ENCODE data around the gene IKZF4.
A peak's percentile ranks its signal among the peaks of the same experiment; 100 is the strongest.
"Not testable (repeated sequence)": the region's sequence is repeated elsewhere in the genome, so short reads cannot be mapped to it uniquely, and the experiment has no call there.

Gene IKZF4

DNA sequence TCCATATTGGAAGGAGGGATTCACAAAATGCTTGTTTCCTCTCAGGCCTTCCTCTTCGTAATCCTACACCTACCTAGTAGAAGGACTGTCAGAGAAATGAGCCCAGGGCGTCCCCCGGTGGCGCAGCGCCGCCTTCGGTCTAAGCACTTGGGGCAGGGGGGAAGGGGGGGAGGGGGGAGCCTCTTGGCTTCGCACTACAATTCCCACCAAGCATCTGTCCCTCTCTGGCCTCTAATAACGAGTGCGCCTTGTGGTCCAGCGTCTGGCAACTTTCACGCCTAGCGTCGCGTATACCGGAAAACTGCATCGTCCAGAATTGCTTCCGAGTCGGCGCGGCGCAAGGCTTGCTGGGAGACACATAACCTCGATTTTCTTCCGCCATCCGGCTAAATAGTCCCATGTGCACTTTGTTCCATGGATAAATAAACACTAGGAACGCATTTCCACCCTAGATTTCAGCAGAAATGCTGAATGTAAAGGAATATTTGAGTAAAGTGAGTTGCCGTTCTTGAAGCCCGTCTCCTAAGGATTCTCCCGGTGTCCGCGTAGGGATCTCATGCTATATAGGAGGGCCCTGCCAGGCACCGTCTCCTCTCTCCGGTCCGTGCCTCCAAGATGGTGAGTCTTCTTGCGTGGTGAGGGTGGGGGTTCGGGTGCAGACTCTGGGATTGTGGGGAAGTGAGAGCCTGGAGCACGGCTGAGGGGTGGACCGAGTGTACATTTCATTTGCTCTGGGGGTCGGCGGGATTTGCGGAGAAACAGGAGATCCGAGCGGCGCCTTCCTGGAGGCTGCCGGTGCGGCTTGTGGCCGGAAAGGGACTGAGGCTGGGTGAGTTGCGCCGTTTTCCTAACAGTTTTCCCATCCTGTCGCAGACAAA lies 20.9 kb downstream of the IKZF4 start, which contains the start of gene RPS26:
Gene RPS26, plus strand, starts transcription at position 367 of the 878 bp plus-strand sequence. Its CDS starts 249 bp downstream, at position 616.
- peak; percentile 99 for DNase-seq

DNA sequence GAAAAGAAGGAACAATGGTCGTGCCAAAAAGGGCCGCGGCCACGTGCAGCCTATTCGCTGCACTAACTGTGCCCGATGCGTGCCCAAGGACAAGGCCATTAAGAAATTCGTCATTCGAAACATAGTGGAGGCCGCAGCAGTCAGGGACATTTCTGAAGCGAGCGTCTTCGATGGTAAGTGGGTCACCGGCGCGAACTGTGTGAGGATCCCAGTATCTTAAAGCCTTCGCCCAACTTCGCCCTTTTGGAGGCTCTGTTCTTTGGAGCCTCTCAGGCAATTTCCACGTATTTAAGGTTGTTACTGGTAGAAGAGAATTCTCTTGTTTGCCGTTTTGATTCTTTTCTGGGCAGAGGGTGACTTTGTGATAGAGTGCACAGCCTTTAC lies 21.6 kb downstream of the IKZF4 start:
- DNase-seq: peak; percentile 25

DNA sequence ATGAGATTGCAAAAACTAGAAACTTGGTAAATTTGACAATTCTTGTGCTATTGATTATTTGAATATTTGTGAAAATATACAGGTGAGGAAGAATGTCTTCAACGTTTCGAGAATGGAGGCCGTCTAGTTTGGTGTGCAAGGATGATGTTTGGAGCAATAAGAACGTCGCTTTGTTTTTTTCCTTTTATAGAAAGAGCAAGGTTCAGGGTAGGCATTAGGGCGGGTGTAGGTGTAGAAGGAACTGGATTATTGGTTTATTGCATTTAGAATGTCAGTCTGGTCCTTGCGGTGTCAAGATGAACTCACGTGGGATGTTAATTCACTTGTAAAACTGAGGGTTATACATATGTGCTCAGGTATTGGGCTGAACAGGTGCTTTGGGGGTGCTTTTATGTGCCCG lies 22.0 kb downstream of the IKZF4 start:
- no peak for DNase-seq

DNA sequence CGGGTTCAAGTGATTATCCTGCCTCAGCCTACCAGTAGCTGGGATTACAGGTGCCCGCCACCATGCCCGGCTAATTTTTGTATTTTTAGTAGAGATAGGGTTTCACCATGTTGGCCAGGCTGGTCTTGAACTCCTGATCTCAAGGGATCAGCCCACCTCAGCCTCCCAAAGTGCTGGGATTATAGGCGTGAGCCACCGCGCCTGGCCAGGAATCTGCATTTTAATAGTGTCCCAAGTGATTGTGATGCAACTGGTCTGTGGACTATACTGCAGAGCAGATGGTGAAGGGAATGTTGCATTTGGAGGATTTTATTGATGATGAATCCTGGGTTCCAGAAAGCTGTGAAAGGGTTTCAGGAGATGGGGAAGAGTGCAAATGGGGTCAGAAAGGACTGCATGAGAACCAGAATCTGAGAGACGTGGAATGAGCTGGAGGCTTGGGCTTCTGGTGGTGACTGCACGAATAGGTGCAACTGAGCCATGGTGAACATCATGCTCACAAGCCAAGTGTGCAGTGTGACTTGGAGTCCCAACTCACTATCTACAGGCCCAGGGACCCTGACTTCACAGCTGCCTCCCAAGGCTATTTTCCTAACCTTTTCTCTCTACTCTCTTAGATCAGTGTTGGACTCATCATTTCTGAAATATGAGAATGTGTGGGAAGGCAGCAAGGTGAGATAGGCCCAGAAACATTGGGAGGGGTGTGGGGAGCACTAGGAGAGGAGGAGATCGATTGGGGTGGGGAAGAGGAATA lies 25.4 kb downstream of the IKZF4 start:
- no peak for DNase-seq

DNA sequence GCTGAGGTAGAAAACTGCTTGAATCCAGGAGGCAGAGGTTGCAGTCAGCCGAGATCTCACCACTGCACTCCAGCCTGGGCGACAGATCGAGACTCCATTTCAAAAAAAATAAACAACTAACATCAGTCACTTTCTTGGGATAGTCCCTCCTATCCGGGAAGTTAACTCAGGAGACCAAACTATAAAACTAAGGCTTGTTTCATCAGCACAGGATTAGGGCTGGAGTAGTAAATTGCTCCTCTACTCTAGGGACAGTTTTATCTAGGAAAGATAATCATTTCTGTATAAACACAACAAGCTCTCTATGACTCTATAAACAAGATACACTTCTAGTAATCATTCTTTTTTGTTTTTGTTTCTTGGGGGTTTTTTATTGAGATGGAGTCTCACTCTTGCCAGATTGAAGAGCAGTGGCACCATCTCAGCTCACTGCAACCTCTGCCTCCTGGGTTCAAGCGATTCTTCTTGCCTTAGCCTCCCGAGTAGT lies 32.6 kb downstream of the IKZF4 start:
- DNase-seq: no peak

DNA sequence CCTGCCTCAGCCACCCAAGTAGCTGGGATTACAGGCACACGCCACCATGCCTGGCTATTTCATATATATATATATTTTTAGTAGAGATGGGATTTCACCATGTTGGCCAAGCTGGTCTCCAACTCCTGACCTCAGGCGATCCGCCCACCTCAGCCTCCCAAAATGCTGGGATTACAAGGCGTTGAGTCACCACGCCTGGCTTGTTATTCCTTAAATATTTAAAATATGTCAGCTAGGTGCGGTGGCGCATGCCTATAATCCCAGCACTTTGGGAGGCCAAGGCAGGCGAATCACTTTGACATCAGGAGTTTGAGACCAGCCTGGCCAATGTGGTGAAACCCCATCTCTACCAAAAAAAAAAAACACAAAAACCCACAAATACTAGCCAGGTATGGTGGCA lies 39.1 kb downstream of the IKZF4 start:
- DNase-seq: not testable (repeated sequence)

DNA sequence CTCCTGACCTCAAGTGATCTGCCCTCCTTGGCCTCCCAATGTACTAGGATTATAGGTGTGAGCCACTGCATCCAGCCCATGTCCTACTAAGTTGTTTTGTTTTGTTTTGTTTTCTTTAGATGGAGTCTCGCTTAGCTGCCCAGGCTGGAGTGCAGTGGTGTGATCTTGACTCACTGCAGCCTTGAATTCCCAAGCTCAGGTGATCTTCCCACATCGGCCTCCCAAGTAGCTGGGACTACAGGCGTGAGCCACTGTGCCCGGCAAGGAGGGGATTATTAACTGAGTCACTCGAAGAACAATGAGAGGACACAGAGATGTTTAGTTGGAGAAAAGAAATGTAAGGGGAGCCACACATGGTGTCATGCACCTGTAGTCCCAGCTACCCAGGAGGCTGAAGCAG lies 41.1 kb downstream of the IKZF4 start:
- DNase-seq: no peak

DNA sequence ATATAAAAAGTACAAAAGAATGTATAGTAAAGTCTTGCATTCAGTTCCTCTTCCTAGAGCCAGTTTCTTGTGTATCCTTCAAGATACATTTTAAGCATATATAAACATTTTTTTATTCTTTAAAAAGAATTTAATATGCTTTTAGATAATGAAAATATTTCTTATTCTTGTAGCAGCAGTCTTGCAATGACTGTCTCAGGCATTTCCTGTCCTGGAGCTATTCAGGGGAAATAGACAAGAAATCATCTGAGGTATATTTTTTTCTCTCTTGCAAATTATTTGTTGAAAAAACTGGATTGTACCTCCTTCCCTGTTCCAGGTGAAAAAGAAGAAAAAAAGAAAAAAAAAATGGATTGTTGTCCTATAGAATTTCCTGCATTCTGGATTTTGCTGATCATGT lies 42.2 kb downstream of the IKZF4 start:
- DNase-seq: no peak

DNA sequence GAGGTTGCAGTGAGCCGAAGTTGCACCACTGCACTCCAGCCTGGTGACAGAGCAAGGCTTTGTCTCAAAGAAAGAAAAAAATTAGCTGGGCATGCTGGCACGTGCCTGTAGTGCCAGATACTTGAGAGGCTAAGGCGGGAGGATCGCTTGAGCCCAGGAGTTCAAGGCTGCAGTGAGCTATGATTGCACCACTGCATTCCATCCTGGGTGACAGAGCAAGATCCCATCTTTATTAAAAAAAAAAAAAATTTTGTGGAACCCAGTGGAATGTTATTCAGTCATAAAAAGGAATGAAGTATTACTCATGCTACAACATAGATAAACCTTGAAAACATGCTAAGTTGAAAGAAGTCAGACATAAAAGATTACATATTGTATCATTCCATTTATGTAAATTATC lies 50.8 kb downstream of the IKZF4 start:
- no peak for DNase-seq

DNA sequence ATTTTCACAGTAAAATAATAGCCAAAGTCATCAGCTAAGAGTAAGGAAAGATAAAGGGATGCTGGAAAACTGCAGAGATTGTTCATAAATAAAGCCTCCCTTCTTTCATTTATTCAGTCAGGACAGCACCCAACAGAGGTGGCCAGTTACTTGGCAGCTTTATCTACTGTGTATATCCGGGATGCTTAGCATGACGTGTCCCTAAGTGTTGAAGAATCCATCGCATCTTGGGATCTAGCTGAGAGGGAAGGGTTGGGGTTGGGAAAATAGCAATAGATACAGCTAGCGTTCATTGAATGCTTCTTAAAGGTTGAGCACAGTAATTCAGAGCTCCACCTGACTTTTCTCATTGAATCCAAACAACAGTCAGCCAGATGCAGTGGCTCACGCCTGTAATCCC lies 53.6 kb downstream of the IKZF4 start:
- DNase-seq: no peak

DNA sequence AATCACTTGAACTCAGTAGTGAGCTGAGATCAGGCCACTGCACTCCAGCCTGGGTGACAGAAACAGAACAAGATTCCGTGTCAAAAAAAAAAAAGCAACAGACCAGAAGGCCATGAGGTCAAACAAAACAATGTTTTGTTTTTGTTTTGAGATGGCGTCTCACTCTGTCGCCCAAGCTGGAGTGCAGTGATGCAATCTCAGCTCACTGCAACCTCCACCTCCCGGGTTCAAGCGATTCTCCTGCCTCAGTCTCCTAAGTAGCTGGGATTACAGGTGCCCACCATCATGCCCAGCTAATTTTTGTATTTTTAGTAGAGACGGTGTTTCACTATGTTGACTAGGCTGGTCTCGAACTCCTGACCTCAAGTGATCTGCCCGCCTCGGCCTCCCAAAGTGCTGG lies 57.1 kb downstream of the IKZF4 start:
- not testable (repeated sequence) for DNase-seq

DNA sequence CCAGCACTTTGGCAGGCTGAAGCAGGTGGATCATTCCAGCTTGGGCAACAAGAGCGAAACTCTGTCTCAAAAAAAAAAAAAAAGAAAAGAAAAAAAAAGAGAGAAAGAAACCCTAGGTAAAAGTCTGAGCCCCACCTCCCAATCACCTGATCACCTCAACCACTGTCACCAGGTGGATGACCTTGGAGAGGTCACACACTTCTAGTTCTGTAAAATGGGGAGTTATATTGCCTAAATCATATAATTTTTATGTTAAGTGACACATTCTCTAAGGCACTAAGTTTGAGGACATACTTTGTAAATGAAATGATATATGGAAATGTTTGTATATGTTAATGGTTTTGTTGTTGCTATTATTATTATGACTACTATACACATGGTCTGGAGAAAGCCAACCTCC lies 57.6 kb downstream of the IKZF4 start:
- no peak for DNase-seq

DNA sequence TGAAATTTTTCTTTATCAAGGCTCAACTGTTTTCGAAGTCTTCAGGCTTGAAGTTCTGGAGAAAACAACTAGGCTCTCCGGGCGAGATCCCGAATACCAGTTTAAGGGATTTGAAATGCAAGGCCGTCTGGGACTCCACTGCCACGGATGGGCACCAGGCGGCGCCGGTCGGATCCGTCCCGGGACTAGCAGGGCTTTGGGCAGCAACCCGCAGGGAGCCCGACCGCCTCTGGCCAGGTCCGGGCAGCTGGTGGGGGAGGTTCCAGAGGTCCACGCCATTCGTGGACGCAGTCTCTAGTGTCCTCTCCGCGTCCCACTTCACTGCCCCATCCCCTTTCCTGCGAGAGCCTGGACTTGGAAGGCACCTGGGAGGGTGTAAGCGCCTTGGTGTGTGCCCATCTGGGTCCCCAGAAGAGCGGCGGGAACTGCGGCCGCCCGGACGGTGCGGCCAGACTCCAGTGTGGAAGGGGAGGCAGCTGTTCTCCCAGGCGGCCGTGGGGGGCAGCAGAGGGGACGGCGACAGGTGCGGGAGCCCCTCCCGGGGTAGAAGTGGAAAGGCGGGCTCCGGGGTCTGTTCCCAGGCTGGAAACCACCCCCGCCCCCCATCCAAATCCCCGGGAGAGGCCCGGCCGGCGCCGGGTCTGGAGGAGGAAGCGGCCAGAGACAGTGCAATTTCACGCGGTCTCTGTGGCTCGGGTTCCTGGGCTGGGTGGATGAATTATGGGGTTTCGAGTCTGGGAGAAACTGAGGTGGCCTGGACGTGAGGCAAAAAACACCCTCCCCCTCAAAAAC lies 58.3 kb downstream of the IKZF4 start:
- DNase-seq: peak; percentile 89

DNA sequence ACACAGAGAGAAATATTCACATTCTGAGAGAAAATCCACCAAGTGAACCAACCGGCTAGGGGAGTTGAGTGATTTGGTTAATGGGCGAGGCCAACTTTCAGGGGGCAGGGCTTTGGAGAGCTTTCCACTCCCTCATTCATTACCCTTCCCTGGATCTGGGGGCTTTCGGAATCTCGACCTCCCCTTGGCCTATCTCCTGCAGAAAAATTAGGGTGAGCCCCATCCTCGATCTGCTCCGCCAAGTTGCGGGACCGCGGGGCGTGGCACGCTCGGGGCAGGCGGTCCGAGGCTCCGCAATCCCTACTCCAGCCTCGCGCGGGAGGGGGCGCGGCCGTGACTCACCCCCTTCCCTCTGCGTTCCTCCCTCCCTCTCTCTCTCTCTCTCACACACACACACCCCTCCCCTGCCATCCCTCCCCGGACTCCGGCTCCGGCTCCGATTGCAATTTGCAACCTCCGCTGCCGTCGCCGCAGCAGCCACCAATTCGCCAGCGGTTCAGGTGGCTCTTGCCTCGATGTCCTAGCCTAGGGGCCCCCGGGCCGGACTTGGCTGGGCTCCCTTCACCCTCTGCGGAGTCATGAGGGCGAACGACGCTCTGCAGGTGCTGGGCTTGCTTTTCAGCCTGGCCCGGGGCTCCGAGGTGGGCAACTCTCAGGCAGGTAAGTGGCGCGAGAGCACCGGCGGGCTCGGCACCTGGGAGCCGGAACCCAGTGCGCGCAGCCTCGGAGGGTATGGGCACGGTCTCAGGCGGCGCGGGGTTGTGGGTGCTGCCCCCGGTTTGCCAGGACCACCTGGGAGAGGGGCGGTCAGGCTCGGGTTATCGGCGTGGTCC lies 59.1 kb downstream of the IKZF4 start, which contains the start of gene ERBB3:
Gene ERBB3, plus strand, starts transcription at position 443 of the 833 bp plus-strand sequence. Its CDS starts 136 bp downstream, at position 579.
- peak; percentile 69 for DNase-seq

DNA sequence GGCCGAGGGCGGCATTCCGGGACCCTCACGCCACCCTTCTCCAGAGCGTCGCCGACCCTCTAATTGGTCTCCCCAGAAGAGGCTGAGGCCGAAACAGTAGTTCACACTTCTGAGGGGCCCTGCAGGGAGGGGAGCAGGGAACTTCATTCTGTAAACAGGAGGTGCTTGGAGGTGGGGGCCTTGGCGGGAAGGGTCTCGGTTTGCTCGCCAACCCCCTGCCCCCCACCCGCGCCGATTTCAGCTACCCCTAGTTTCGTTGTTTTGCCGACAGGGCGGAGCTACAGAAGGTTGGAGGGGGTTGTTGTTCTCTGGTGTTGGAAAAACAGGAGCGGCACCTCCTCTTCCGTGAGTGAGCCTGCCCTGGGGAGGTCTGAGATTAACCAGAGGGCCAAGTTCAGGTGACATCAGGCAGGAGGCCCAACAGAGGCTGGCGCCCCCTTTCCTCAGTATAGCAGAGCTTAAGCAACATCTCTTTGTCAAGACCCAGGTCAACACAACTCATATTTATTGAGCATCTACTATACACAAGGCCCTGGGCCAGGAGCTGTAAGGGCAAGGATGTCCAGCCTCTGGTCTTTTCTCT lies 59.8 kb downstream of the IKZF4 start:
- DNase-seq: peak; percentile 12

DNA sequence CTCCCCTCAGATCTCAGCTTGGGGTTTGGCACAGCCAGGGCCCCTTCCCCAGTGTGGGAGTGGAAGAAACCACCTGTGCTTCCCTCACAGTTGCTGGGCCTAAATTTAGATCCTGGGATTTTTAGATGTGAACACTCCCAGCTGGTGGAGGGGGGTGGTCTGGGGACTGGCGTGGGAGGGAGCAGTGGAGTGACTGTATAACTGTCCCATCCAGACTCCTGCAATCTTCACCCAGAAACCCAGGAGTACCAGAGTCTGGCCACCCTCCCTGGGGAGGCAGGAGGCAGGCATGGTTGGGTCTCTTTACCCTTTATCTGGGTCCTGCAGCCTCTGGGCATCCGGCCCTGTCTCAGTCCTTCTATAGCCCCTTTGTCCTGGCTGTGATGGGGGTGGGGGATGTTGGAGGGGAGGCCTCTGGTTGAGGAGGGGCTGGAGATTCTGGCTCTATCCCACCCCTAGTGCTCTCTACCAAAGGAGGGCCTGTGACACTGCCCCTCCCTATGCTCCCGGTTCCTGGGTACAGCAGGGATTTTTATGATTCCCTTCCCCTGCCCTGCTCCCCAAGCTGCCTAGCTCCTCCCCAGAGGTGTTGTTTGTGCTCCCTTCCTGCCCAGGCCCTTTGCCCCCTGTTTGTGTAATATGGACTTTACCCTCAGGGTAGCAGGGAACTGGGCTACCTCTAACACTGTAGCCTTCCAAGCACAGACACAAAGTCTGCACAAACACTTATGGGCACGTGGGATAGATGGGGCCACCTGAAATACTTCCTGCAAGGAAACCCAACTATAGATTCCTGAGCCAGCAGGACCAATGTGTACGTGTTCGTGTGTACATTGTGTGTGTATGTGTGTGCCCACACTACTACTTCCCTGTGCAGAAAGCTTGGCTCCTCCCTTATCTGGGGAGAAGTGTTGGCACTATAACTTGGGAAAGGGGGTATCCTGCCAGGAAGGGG lies 60.8 kb downstream of the IKZF4 start:
- DNase-seq: no peak

DNA sequence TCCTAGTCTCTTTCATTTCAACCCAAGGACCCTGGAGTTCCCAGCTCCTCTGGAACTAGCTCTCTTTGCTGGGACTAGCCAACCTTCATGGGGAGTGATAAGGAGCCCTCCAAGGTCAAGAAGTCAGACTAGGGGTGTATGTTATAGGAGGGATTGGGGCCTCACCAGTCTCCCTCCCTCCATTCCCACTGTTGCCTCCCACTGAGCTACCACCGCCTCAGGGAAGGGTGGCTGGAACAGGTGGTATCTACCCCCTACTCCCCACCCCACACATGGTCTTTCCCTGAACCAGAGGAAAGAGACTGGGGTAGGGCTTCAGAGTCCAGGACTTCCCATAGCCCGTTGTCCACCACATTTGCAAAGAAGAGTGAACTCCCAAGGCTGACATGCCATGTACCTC lies 61.5 kb downstream of the IKZF4 start:
- DNase-seq: no peak

DNA sequence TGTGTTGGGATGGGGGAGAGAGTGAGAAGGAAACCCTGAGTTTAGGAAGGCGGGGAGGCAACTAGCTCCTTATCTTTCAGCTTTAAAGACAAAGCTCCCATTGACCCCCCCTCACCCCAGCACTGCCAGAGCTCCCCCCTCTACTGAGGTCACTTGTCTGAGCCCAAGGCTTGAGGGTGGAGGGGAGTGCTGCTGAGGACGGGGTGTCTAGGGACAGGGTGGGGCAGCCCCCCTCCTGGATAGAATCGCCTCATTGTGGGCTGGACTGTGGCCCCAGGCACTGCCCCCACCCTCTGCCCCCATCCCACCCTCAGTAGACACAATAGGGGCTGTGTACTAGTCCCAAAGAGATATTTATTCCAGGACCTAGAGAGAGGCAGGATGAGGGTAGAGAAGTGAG lies 62.1 kb downstream of the IKZF4 start:
- no peak for DNase-seq

DNA sequence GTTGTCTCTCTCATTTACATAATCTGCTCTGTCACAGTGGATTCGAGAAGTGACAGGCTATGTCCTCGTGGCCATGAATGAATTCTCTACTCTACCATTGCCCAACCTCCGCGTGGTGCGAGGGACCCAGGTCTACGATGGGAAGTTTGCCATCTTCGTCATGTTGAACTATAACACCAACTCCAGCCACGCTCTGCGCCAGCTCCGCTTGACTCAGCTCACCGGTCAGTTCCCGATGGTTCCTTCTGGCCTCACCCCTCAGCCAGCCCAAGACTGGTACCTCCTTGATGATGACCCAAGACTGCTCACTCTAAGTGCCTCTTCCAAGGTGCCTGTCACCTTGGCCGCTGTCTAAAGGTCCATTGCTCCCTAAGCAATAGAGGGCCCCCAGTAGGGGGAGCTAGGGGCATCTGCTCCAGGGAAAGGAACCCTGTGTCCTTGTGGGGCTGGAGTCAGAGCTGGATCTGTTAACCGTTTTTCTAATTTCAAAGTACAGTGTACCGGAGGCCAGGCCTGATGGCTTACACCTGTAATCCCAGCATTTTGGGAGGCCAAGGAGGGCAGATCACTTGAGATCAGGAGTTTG lies 64.2 kb downstream of the IKZF4 start:
- no peak for DNase-seq

DNA sequence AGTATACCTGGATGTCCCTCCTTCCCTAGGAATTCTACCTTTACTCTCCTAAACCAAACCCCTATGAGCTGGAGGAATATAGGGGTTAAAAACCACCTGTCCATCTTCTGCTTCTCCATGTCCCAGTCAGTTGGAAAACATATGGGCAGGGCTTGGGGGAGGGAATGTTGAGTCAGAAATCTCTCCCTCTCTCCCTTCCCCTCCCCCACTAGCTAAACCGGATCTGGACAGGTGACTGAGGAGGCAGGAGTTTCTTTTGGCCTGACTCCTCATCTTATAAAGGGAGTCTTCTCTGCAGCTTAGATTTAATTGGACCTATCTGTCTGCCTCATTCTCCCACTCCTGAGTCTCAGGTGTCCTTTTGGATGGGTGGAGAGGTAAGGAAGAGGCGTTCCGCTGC lies 65.3 kb downstream of the IKZF4 start:
- DNase-seq: no peak
